Uterus (tissue), 4 donors: ENCODE measurements around the gene MVB12A. TPM values are rescaled to one million over a fixed set of nuclear protein-coding genes. Genes with fewer than 3 reads are reported as not detected.

Experiments used
- DNase-seq, 2 donors: peaks; one replicate each; pipeline ENCODE4 v3.0.0-alpha.2; 2019 to 2020
- H3K27ac ChIP-seq, 2 donors: fragments of 200-600 bp; sonication (generic); 1 replicate in 1 of 2; 2 replicates in 1 of 2; pipeline ENCODE4 v1.5.1; 2016 to 2018
- H3K27me3 ChIP-seq, 2 donors: fragments of 200-600 bp; sonication (generic); one replicate each; pipeline ENCODE4 v1.5.1; 2018 to 2019; ENCODE audit warnings: control low read depth in 1 of 2
- H3K36me3 ChIP-seq, 2 donors: fragments of 200-600 bp; sonication (generic); one replicate each; pipeline ENCODE4 v1.5.1; 2019; ENCODE audit warnings: control low read depth in 1 of 2
- H3K4me1 ChIP-seq, 2 donors: fragments of 200-600 bp; sonication (generic); one replicate each; pipeline ENCODE4 v1.5.1; 2018 to 2019; ENCODE audit warnings: control low read depth in 1 of 2
- H3K4me3 ChIP-seq, 2 donors: fragments of 200-600 bp; sonication (generic); 1 replicate in 1 of 2; 2 replicates in 1 of 2; pipeline ENCODE4 v1.5.1; 2018 to 2019; ENCODE audit warnings: mild to moderate bottlenecking in 1 of 2
- H3K9me3 ChIP-seq, 2 donors: fragments of 200-600 bp; sonication (generic); one replicate each; pipeline ENCODE4 v1.5.1; 2019; ENCODE audit warnings: control low read depth in 1 of 2
- POLR2A ChIP-seq, 2 donors: fragments of 450-650 bp; IDR thresholded peaks; one replicate each; pipeline ENCODE4 v1.6.1; 2016; ENCODE audit warnings: antibody characterized with exemption in 2 of 2, mild to moderate bottlenecking in 1 of 2, moderate library complexity in 1 of 2
- intact Hi-C: fragments of 100-400 bp; cut with DNase I; formaldehyde crosslinking; loops from one replicate; pipeline ENCODE4 v1.15.1; 2023; ENCODE audit warnings: low total_unique reads
- total RNA-seq, 4 donors: library from RNA; depleted of rRNA in 3 of 4; stranded (reverse); fragments of >200 nt in 3 of 4; gene quantifications; one replicate each; pipeline versions ENCODE4 v1.1.0 to v1.2.4, GENCODE V29; 2014 to 2023
- TF ChIP-seq, protein P1 (sequence below), 4 experiments: fragments of 200-600 bp in 2 of 4; fragments of 450-650 bp in 2 of 4; sonication (generic) in 2 of 4; IDR thresholded peaks; one replicate each; pipeline ENCODE4 v1.5.1; 2016 to 2019; ENCODE audit warnings: antibody characterized with exemption in 4 of 4, mild to moderate bottlenecking in 2 of 4, moderate library complexity in 1 of 4
- donor health status: DM: yes; HTN: yes; CAD: no.

Gene MVB12A
- total RNA-seq, 4 donors from 2014 or later, result 3.8 to 46.7 (median 26.5) TPM

- Histone ChIP-seq H3K27me3 (no peaks in the 10 kb centered on the region), H3K9me3 (no peaks in the 10 kb centered on the region), H3K4me3 (no peak overlapping the region), H3K36me3 (no peaks in the 10 kb centered on the region), H3K4me1 (peaks cover 0 to 7% of the 10 kb centered on the region in 2 donors), H3K27ac (no peak overlapping the region)
- no peak for DNase-seq
- intact Hi-C loops, result no loop called here
- TF ChIP-seq, protein P1, sequence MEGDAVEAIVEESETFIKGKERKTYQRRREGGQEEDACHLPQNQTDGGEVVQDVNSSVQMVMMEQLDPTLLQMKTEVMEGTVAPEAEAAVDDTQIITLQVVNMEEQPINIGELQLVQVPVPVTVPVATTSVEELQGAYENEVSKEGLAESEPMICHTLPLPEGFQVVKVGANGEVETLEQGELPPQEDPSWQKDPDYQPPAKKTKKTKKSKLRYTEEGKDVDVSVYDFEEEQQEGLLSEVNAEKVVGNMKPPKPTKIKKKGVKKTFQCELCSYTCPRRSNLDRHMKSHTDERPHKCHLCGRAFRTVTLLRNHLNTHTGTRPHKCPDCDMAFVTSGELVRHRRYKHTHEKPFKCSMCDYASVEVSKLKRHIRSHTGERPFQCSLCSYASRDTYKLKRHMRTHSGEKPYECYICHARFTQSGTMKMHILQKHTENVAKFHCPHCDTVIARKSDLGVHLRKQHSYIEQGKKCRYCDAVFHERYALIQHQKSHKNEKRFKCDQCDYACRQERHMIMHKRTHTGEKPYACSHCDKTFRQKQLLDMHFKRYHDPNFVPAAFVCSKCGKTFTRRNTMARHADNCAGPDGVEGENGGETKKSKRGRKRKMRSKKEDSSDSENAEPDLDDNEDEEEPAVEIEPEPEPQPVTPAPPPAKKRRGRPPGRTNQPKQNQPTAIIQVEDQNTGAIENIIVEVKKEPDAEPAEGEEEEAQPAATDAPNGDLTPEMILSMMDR (IDR thresholded peaks at IDR 0.05), result no peak
- TF ChIP-seq POLR2A (IDR thresholded peaks at IDR 0.05), result no peak
Measured at GRCh38 chr19:17445526-17446165, 25.8 kb downstream of the MVB12A start.

GRCh38 chr19:17447704-17448130 is 27.9 kb downstream of the MVB12A start:
- no peak for DNase-seq
- H3K27me3 ChIP-seq, result no peaks in the 10 kb centered on the region
- TF ChIP-seq, protein P1 (IDR thresholded peaks at IDR 0.05), result no peak
- no peak for TF ChIP-seq POLR2A (IDR thresholded peaks at IDR 0.05)
- H3K36me3 ChIP-seq, result no peaks in the 10 kb centered on the region
- no peaks in the 10 kb centered on the region for H3K9me3 ChIP-seq
- H3K4me1 ChIP-seq, result peaks cover 0 to 7% of the 10 kb centered on the region in 2 donors
- intact Hi-C loops, result no loop called here
- no peak overlapping the region for H3K27ac ChIP-seq
- peak overlapping the region in 1 of 2 donors; percentile 59 for H3K4me3 ChIP-seq

- intact Hi-C loops, result no loop called here
- H3K27ac ChIP-seq, result peak within 1 kb of the TSS; percentile 20 to 25
- no peaks in the 10 kb centered on the region for H3K9me3 ChIP-seq
- H3K27me3 ChIP-seq, result peaks cover 0 to under 1% of the 10 kb centered on the region in 2 donors
- H3K4me1 ChIP-seq, result peaks cover 0 to 7% of the 10 kb centered on the region in 2 donors
- TF ChIP-seq, protein P1 (IDR thresholded peaks at IDR 0.05), result peak; percentile 23 to 70 (median 38)
- TF ChIP-seq POLR2A (IDR thresholded peaks at IDR 0.05), result no peak
- peak within 1 kb of the TSS; percentile 34 to 59 for H3K4me3 ChIP-seq
- no peaks in the 10 kb centered on the region for H3K36me3 ChIP-seq
- DNase-seq, result peak; percentile 49 to 76
Measured at GRCh38 chr19:17448131-17448967, 28.5 kb downstream of the MVB12A start, which contains the start of gene TMEM221. Gene TMEM221, minus strand, starts transcription at chr19:17448668. Its CDS starts 206 bp downstream, at chr19:17448462.

GRCh38 chr19:17450264-17451075 is 30.6 kb downstream of the MVB12A start:
- H3K36me3 ChIP-seq, result no peaks in the 10 kb centered on the region
- peaks cover 7 to 20% of the 10 kb centered on the region in 2 donors for H3K27me3 ChIP-seq
- no peaks in the 10 kb centered on the region for H3K9me3 ChIP-seq
- DNase-seq, result no peak
- intact Hi-C loops, result no loop called here
- no peak overlapping the region for H3K27ac ChIP-seq
- H3K4me3 ChIP-seq, result no peak overlapping the region
- TF ChIP-seq, protein P1 (IDR thresholded peaks at IDR 0.05), result no peak
- TF ChIP-seq POLR2A (IDR thresholded peaks at IDR 0.05), result no peak
- H3K4me1 ChIP-seq, result peaks cover 0 to 7% of the 10 kb centered on the region in 2 donors
